Embryonic facial prominence (tissue), 1 donor: ENCODE data around the gene MED20.

Experiments
- DNase-seq: peaks from one replicate; pipeline ENCODE4 v3.0.0-alpha.2; 2016; ENCODE audit errors: extremely low spot score

MED20 gene

DNA sequence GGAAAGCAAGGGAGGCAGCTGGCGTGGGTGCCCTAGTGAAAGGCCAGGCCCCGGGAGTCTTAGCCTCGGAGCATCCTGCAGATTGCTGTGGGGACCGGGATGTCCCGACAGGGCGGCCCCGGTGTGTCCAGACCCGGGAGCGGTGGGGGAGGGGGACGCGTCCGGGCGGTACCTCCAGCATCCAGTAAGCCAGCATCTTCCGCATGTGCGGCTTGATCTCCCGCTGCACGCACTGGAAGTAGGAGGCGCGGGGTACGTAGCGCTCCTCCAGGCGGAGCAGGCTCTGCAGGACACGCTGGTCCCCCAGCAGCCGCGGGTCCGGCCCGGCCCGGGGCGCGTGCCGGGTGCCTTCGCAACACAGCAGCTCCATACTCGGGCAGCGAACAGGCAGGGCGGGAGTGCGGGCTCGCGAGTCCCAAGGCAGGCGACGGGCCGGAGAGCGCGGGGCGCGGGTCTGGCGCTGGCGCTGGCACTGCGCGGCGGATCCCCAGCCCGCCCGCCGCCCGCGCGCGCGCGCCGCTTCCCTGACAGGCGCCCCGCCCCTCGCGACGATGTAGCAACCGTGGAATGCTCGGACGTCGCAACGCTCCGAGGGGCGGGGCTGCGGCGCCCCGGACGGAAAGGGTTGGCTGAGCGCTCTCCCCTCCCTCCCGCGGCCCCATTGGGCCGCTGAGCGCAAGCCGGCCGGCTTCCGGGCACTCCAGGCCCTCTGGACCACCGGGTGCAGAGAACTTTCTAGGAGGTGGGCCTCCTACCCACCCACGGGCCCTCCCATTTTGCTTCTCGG is 20.5 kb upstream of the MED20 start, which contains the start of gene CCND3:
TSS of gene CCND3 (minus strand) at position 529 of the 787 bp plus-strand sequence. CDS start at position 370, 159 bp downstream.
- peak; percentile 72 for DNase-seq

DNA sequence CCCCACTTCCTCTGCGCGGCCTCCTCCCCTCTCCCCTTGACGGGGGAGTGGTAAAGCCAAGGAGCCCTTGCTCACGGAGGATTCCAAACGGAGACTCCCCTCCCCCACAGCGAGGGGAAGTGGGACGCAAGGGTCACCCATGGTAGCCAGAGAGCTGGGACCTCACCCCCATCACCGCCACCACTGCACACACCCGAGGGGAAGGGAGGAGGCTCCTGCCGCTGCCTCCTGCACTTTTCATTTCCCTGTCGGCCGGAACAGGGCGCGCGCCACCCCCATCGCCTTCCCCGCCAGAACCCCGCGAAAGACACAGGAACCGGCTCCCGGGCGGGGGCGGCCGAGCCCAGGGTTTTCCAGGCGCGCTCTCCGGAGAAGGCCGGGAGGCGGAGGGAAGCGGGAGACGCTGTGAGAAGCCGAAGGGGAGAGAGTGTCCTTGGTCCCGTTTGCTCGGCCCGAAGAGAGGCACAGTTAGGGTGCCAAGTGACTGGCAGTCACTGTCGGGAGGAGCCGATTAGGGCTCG is 19.9 kb upstream of the MED20 start:
- DNase-seq = no peak

DNA sequence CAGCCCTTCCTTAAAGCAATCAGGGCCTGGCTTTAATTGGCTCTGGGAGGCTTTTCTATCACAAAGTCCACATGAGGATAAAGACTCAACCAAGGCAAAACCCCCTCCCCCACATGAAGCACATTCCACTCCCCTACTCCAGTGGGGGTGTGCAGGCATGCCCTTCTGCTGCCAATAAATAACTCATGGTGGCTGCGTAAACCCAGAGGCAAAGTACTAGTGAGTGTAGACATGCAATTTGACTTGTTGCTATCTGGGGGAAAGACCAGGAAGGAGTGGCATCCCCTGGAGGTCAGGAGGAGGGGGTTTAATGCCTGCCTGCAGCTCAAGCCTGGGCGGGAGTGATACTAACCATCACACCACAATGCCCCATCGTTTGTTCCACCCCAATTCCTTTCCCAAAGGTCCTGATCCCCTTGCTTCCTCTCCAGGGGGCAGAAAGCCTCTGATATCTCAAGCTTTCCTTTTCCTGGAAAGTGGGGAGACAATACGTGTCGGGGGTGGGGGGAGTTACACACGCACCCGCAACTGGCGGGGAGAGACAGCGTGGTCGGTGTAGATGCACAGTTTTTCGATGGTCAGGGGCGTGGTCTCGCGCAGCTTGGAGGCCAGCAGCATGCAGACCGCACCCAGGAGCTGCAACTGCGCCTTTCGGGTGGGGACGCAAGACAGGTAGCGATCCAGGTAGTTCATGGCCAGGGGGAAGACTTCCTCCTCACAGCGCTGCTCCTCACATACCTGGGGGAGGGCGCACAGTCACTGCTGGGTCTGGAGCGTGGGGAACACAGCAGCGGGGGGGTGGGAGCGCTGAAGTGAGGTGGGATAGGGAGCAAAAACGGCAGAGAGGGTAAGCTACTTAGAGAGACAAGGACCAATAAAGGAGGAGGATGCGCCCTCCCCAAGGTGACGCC is 19.2 kb upstream of the MED20 start:
- no peak for DNase-seq

DNA sequence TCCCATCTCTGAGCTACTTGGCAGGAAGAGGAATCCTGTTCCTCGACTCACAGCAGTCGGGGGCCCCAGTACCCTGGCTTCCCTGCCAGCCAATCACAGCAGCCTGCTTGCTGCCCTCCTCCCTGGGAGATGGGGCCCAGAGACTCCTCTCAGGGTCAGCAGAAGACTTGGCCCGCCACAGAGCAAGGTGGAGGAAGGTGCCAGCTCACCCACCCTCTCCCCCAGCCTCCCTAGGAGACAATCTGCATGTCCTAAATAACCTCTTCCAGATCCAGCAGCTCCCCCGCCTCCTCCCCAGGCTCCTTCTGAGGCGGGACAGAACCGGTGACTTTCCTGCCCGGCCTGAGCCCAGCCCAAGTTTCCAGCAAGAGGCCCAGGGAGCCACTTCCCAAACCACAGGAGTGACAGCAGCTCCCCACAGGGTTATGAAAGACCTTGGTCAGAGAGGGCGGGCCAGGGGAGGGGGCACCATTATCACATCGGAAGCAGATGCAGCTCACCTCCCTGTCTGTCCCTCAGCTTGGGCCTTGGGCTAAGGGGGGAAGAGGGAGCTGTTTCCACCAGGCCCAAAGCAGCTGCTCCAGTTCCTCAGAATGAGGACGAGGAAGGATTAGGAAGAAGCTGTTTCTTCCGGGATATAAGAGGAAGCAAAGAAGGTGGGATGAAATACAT is 18.4 kb upstream of the MED20 start:
- DNase-seq = no peak

DNA sequence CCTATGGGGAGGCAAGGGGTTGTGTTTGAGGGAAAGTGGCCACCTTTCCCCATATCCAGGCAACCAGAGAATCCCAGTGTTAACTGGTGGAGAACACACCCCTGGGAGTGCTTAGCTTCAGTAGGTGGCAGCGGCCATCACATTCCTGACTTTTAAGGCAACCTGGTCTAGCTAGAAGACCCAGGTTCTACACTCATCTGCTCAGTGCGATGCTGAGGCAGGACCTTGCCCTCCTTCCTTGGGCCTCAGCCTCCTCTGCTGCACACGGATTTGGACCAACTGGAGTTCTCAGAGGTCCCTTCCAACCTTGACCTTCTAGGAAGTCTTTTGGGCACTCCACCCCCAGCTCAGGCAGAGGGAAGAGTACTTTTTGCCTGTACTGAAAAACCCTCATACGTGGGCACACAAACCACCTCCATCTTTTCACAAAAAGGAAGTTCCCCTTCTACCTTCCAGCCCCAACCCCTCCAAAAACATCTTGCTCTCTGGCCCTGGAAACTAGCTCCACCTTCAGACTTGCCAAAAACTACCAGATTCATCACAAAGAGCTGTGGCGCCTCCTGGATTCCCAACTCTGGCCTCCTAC is 17.7 kb upstream of the MED20 start:
- no peak for DNase-seq

DNA sequence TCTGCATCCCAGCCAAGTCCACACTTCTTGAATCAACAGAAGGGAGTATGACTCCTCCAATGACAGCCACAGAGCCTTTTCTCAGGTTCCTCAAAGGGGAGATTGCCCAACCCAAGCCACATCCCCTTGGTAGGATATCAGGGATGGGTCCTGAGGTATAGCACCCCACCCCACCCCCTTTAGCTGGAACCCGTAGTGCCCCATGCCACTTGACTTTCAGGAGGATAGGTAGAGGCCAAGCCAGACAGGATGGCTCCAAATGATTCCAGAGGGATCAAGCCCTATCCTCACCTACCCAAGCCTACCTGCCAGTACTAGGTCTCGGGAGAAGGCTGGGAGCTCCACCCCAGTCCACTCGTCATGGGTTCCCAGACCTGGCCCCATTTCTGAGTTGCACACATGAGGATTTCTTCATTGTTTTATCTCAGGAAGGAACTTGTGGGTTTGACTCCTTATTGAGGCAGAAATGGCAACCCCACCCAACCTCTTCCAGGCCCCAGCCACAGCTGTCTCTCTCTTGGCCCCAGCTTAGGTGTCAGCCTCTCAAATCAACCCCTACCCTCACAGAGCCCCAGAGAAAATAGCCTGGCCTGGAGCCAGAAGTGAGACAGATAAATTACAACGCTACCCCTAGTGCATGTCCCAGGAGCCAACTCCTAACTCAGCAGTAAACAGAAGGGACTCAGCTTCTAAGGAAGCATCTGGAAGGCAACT is 17.1 kb upstream of the MED20 start:
- DNase-seq = no peak

- no peak for DNase-seq
These were observed 16.5 kb upstream of the MED20 start for GRCh38 chr6:41937472-41937860.

DNA sequence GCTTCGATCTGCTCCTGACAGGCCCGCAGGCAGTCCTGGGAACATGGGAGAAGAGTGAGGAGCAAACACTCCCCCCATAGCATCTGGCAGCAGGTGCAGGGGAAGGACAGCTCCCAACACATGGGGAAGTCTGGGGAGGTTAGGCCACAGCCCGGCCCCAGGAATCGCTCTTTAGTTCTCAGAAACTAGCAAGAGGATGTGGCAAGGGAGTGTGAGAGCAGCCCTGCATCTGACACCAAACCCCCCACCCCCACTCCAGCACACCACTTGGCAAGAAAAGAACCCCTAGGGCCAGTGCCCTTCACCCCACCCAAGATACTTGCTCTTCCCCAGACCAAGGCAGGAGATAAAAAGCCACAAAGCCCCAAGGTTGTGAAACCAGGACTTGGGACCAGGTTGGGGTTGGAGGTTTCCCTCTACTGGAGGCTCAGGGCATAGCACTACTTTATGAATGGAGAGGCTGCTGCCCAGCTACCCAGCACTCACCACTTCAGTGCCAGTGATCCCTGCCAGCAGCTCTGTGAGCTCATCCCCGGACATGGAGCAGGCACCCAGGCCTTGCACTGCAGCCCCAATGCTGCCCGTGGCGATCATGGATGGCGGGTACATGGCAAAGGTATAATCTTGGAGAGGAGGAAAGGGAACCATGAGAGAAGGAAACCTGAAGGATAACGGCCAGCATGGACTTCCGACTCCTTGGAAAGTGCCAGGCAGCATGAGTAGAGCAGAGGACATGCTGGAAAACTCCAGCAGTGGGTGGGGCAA is 15.3 kb upstream of the MED20 start:
- no peak for DNase-seq

- DNase-seq = no peak
These were observed 14.7 kb upstream of the MED20 start for GRCh38 chr6:41935685-41936072.

DNA sequence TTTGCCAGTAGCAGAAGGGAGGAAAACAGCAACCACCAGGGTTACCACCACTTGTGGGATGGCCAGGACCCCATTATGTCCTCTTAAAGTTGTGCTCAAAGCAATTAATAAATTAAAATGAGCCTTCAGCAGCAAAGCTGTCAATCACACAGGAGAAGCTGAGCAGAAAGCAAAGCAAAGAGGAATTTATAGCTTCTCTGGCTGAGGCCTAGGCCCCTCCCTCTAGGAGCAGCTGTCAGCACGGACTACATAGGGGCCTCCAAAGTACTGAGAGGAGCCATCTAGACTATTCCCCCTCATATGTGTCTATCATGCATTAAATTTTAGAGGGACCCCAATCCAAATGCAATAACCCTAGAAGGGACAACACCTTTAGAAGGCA is 14.2 kb upstream of the MED20 start:
- DNase-seq = no peak

GRCh38 chr6:41934278-41935192 is 13.6 kb upstream of the MED20 start:
- DNase-seq = no peak

DNA sequence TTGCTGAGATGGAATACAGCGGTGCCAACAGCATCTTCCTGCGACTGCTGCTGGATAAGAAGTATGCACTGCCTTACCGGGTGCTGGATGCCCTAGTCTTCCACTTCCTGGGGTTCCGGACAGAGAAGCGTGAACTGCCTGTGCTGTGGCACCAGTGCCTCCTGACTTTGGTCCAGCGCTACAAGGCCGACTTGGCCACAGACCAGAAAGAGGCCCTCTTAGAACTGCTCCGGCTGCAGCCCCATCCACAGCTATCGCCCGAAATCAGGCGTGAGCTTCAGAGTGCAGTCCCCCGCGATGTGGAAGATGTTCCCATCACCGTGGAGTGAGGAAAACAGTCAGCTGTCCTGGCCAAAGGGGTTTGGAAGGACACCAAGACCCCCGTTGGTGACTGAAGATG is 11.4 kb upstream of the MED20 start:
- DNase-seq = no peak

DNA sequence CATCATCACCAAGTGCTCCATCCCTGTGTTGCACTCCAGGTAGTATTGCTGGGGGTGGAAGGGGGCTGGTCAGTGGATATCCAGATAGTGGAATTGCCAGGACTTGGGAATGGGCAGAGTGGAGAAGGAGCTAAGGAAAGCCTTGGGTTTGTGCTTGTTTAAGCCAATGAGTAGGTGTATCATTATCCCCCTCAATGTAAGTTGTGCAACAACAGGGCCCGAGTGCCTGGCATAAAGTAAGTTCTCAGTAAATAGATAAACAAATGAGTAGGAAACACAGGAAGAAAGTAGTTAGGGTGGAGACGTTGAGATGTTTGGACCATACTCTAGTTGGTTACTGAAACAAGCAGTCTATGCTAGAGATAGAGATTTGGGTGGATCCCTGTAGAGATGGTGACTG is 10.9 kb upstream of the MED20 start:
- no peak for DNase-seq

- no peak for DNase-seq
These were observed 9.0 kb upstream of the MED20 start for GRCh38 chr6:41929924-41930323.

DNA sequence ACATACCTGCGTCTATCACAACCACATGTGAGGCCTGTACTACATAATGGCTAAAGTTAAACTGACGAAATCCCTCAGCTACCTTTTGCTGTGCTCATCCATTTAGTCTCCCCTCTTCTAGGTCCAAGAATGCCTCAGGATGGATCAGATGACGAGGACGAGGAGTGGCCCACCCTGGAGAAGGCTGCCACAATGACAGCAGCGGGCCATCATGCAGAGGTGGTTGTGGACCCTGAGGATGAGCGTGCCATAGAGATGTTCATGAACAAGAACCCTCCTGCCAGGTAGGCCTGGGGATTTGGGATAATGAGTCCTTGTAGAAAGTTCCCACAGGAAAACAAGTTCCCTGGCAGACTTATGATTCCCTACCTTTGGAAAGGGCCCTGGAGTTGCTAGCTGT is 6.3 kb upstream of the MED20 start:
- no peak for DNase-seq

- no peak for DNase-seq
These were observed 1.2 kb upstream of the MED20 start for GRCh38 chr6:41922154-41922553.

GRCh38 chr6:41921712-41921998 is 716 bp upstream of the MED20 start:
- no peak for DNase-seq

DNA sequence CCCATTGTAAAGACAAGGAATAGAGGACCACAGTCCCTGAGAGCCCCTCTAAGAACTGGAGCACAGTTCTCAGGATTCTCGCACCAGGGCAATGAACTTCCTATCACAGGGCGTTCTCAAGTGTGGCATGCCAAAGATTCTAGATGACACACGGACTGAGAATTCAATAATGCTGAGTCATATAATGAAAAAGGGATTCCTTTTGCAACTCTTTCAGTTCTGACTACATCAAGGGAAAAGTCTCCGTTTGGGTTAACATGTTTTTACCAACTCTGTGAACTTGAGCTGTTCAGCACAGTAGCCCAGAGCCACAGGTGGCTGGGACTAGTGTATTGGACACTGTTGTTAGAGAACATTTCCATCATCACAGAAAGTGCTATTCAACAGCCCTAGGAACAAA is 3.4 kb downstream of the MED20 start:
- no peak for DNase-seq

DNA sequence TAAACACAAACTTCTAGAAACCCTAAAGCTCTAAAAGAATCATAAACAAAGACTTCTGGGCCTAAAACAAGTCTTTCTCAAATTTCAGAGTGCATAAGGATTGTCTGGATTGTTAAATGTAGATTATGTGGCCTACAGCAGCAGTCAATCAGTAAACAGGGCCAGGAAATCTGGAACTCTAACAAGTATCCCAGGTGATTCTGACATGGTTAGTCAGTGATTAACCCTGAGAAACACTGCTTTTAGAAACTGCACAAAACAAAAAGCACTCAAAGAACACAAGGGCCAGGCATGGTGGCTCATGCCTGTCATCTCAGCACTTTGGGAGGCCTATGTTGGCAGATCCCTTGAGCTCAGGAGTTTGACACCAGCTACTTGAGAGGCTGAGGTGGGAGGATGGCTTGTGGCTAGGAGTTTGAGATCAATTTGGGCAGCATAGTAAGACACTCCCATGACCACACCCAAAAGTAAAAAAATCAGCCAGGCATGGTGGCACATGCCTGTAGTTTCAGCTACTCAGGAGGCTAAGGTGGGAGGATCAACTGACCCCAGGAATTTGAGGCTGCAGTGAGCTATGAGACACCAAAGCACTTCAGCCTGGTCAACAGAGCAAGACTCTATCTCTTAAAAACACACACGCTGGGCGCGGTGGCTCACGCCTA is 5.9 kb downstream of the MED20 start:
- no peak for DNase-seq
